Neural cell (in vitro differentiated cells): Measurements from ENCODE around the gene HDAC10. TPM values are rescaled to one million over a fixed set of nuclear protein-coding genes. Genes with fewer than 3 reads are reported as not detected.

Experiments used
- H2AFZ ChIP-seq: fragments of 200-600, 300-800 bp; sonication (generic), shearing (Covaris generic); 2 replicates; pipeline ENCODE4 v1.6.0; 2014; ENCODE audit warnings: low read depth, mild to moderate bottlenecking, antibody characterized with exemption, low read length, moderate library complexity
- H3F3A ChIP-seq: fragments of 200-600 bp; shearing (Covaris generic); 2 replicates; pipeline ENCODE4 v1.6.1; 2016; ENCODE audit warnings: mild to moderate bottlenecking, moderate library complexity, mixed read lengths, antibody characterized with exemption, low read length; ENCODE audit not compliant: insufficient read depth, poor library complexity, severe bottlenecking
- H3K27ac ChIP-seq: fragments of 200-600, 300-800 bp; sonication (generic), shearing (Covaris generic); 2 replicates; pipeline ENCODE4 v1.5.1; 2014; ENCODE audit warnings: mild to moderate bottlenecking, low read length, moderate library complexity
- H3K27me3 ChIP-seq: fragments of 300-800, 200-600 bp; sonication (generic), shearing (Covaris generic); 2 replicates; pipeline ENCODE4 v1.6.0; 2014; ENCODE audit warnings: mild to moderate bottlenecking, low read depth, low read length, moderate library complexity; ENCODE audit not compliant: insufficient read depth
- H3K36me3 ChIP-seq: fragments of 300-800, 200-600 bp; sonication (generic), shearing (Covaris generic); 2 replicates; pipeline ENCODE4 v1.5.1; 2014; ENCODE audit warnings: mild to moderate bottlenecking, antibody characterized with exemption, low read length, moderate library complexity; ENCODE audit not compliant: insufficient read depth
- H3K4me2 ChIP-seq: fragments of 300-800, 200-600 bp; sonication (generic), shearing (Covaris generic); 2 replicates; pipeline ENCODE4 v1.6.0; 2014; ENCODE audit warnings: mild to moderate bottlenecking, low read length
- H3K4me3 ChIP-seq: fragments of 300-800, 200-600 bp; sonication (generic), shearing (Covaris generic); 2 replicates; pipeline ENCODE4 v1.5.1; 2014; ENCODE audit warnings: mild to moderate bottlenecking, low read length, moderate library complexity
- H3K79me2 ChIP-seq: fragments of 200-600 bp; shearing (Covaris generic); replicated peaks from 2 replicates; pipeline ENCODE4 v1.6.0; 2014; ENCODE audit warnings: mild to moderate bottlenecking, low read length, moderate library complexity; ENCODE audit not compliant: insufficient read depth
- H3K9ac ChIP-seq: fragments of 300-800, 200-600 bp; sonication (generic), shearing (Covaris generic); 2 replicates; pipeline ENCODE4 v1.6.1; 2016; ENCODE audit warnings: mild to moderate bottlenecking, low read length, mixed read lengths
- H3K9me2 ChIP-seq: fragments of 200-600 bp; shearing (Covaris generic); 2 replicates; pipeline ENCODE4 v1.6.1; 2016; ENCODE audit warnings: mild to moderate bottlenecking, low read length, mixed read lengths; ENCODE audit not compliant: insufficient read depth
- H3K9me3 ChIP-seq: fragments of 200-600, 300-800 bp; sonication (generic), shearing (Covaris generic); 2 replicates; pipeline ENCODE4 v1.6.1; 2016; ENCODE audit warnings: mild to moderate bottlenecking, mixed run types, low read length, moderate library complexity, mixed read lengths
- H4K20me1 ChIP-seq: fragments of 200-600 bp; shearing (Covaris generic); 2 replicates; pipeline ENCODE4 v1.6.1; 2016; ENCODE audit warnings: mild to moderate bottlenecking, mixed run types; ENCODE audit not compliant: insufficient read depth
- EP300 ChIP-seq: fragments of 450-650 bp; conservative IDR thresholded peaks from 2 replicates; pipeline ENCODE4 v1.6.1; 2014; ENCODE audit warnings: antibody characterized with exemption, mild to moderate bottlenecking, moderate library complexity; ENCODE audit not compliant: poor library complexity, severe bottlenecking
- EZH2 ChIP-seq: fragments of 200-600, 300-800 bp; shearing (Covaris generic), sonication (generic); IDR thresholded peaks from 2 replicates; pipeline ENCODE4 v1.6.1; 2014; ENCODE audit warnings: antibody characterized with exemption, low read length, borderline replicate concordance, mild to moderate bottlenecking; ENCODE audit not compliant: insufficient read depth, poor library complexity, severe bottlenecking
- MXI1 ChIP-seq: fragments of 450-650 bp; conservative IDR thresholded peaks from 2 replicates; pipeline ENCODE4 v1.6.1; 2014; ENCODE audit warnings: antibody characterized with exemption, mild to moderate bottlenecking; ENCODE audit not compliant: poor library complexity, severe bottlenecking
- POLR2AphosphoS5 ChIP-seq: IDR thresholded peaks from 2 replicates; pipeline ENCODE4 v1.6.1; 2012
- RAD21 ChIP-seq: fragments of 450-650 bp; conservative IDR thresholded peaks from 2 replicates; pipeline ENCODE4 v1.6.1; 2014; ENCODE audit warnings: antibody characterized with exemption, mild to moderate bottlenecking, moderate library complexity
- SMC3 ChIP-seq: fragments of 450-650 bp; conservative IDR thresholded peaks from 2 replicates; pipeline ENCODE4 v1.6.1; 2014; ENCODE audit warnings: antibody characterized with exemption, mild to moderate bottlenecking, moderate library complexity; ENCODE audit not compliant: poor library complexity
- TAF1 ChIP-seq: IDR thresholded peaks from 2 replicates; pipeline ENCODE4 v1.6.1; 2012; ENCODE audit warnings: low read depth
- polyA plus RNA-seq: library from polyadenylated mRNA; depleted of rRNA; stranded (reverse); fragments of >200 nt; gene quantifications from 2 replicates; pipeline ENCODE4 v1.2.3, GENCODE V29; 2014
- TF ChIP-seq, protein P1 (sequence below): fragments of 450-650 bp; IDR thresholded peaks from 2 replicates; pipeline ENCODE4 v1.5.1; 2014; ENCODE audit warnings: antibody characterized with exemption, mild to moderate bottlenecking, moderate library complexity; ENCODE audit not compliant: poor library complexity, severe bottlenecking
- TF ChIP-seq, protein P2 (sequence below): IDR thresholded peaks from 2 replicates; pipeline ENCODE4 v1.6.1; 2012; ENCODE audit warnings: borderline replicate concordance

The HDAC10 gene
- polyA plus RNA-seq, 1 donor from 2014 or later = 39.1 TPM

DNA sequence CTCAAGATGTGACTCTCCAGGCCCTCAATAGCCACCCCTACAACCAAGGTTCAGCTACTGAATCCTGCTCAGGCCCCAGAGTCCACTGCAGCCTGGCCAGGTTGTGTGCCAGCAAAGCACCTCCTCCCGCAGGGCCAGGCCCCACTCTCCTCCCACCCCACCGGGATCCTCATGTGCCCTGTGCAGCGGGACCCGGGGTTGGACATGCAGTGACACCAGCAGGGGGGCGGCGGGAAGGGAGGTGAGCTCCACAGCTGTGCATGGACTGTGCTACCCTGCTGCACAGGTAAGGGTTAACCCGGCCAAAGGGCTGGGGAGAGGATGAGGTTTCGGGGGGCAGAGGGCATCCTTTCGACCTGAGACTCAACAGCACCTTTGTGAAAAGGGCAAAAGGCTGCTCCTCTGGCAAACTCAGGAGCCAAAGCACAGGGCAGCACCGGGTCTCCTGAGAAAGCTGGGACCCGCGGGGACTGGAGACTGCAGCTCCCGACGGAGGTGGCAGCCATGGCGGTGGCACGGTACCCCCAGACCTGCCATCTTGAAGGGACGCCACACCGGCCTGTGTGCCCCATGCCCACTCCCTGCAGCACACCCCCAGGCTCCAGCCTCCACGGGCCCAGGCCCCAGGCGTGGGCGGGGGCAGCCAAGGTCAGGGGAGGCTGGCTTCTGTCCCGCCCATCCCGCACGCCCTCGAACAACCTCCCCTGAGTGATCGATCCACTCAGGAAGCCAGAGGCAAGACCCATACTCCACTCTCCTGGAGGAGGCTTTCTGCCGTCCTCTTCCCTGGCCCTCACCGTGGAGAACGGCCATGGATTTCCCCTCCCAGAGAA, 45.8 kb upstream of the HDAC10 start:
- H3K4me3 ChIP-seq = no peak overlapping the region
- H3K9ac ChIP-seq = no peak overlapping the region
- H3K4me2 ChIP-seq = no peak overlapping the region
- H3K27me3 ChIP-seq = no peaks in the 10 kb centered on the region
- peaks cover 50% of the 10 kb centered on the region for H3K79me2 ChIP-seq
- H2AFZ ChIP-seq = no peak overlapping the region
- peaks cover 12% of the 10 kb centered on the region for H4K20me1 ChIP-seq
- no peaks in the 10 kb centered on the region for H3K36me3 ChIP-seq
- H3K9me2 ChIP-seq = no peaks in the 10 kb centered on the region
- H3K27ac ChIP-seq = no peak overlapping the region
- no peak for TF ChIP-seq MXI1
- TF ChIP-seq, protein P1, sequence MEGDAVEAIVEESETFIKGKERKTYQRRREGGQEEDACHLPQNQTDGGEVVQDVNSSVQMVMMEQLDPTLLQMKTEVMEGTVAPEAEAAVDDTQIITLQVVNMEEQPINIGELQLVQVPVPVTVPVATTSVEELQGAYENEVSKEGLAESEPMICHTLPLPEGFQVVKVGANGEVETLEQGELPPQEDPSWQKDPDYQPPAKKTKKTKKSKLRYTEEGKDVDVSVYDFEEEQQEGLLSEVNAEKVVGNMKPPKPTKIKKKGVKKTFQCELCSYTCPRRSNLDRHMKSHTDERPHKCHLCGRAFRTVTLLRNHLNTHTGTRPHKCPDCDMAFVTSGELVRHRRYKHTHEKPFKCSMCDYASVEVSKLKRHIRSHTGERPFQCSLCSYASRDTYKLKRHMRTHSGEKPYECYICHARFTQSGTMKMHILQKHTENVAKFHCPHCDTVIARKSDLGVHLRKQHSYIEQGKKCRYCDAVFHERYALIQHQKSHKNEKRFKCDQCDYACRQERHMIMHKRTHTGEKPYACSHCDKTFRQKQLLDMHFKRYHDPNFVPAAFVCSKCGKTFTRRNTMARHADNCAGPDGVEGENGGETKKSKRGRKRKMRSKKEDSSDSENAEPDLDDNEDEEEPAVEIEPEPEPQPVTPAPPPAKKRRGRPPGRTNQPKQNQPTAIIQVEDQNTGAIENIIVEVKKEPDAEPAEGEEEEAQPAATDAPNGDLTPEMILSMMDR = no peak
- H3F3A ChIP-seq = no peaks in the 10 kb centered on the region
- H3K9me3 ChIP-seq = no peaks in the 10 kb centered on the region

DNA sequence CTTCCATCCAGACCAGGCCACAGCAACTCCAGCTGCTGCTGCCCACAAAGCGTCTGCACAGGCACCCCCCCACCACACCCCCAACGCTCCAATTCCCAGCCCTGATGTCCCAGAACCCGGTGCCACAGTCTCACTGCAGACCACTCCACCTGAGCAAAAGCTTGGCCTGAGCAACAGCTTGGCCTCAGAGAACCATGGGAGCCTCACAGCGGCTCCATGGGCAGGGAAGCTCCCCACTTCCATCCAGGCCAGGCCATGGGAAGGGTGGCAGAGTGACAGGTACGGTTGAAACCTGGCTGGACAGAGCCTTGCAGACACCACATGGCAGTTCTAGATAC, 43.2 kb upstream of the HDAC10 start:
- no peaks in the 10 kb centered on the region for H3K27me3 ChIP-seq
- no peaks in the 10 kb centered on the region for H3K9me2 ChIP-seq
- TF ChIP-seq TAF1 (no peak), SMC3 (no peak), EZH2 (no peak), EP300 (no peak), MXI1 (no peak), RAD21 (no peak), POLR2AphosphoS5 (no peak)
- TF ChIP-seq, protein P1 = no peak
- TF ChIP-seq, protein P2, sequence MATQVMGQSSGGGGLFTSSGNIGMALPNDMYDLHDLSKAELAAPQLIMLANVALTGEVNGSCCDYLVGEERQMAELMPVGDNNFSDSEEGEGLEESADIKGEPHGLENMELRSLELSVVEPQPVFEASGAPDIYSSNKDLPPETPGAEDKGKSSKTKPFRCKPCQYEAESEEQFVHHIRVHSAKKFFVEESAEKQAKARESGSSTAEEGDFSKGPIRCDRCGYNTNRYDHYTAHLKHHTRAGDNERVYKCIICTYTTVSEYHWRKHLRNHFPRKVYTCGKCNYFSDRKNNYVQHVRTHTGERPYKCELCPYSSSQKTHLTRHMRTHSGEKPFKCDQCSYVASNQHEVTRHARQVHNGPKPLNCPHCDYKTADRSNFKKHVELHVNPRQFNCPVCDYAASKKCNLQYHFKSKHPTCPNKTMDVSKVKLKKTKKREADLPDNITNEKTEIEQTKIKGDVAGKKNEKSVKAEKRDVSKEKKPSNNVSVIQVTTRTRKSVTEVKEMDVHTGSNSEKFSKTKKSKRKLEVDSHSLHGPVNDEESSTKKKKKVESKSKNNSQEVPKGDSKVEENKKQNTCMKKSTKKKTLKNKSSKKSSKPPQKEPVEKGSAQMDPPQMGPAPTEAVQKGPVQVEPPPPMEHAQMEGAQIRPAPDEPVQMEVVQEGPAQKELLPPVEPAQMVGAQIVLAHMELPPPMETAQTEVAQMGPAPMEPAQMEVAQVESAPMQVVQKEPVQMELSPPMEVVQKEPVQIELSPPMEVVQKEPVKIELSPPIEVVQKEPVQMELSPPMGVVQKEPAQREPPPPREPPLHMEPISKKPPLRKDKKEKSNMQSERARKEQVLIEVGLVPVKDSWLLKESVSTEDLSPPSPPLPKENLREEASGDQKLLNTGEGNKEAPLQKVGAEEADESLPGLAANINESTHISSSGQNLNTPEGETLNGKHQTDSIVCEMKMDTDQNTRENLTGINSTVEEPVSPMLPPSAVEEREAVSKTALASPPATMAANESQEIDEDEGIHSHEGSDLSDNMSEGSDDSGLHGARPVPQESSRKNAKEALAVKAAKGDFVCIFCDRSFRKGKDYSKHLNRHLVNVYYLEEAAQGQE = no peak
- no peak overlapping the region for H3K27ac ChIP-seq
- H3K36me3 ChIP-seq = no peaks in the 10 kb centered on the region
- H4K20me1 ChIP-seq = peaks cover 12% of the 10 kb centered on the region
- H2AFZ ChIP-seq = no peak overlapping the region
- peaks cover 35% of the 10 kb centered on the region for H3K79me2 ChIP-seq
- no peak overlapping the region for H3K4me2 ChIP-seq
- no peaks in the 10 kb centered on the region for H3K9me3 ChIP-seq
- H3K4me3 ChIP-seq = no peak overlapping the region
- no peaks in the 10 kb centered on the region for H3F3A ChIP-seq
- no peak overlapping the region for H3K9ac ChIP-seq
